Gastrocnemius medialis (tissue), 4 donors: ENCODE results near the gene PRRC2A.

Source experiments
- CTCF ChIP-seq, 5 experiments: fragments of 450-650 bp in 3 of 5; fragments of 200-600 bp in 2 of 5; sonication (generic) in 2 of 5; IDR thresholded peaks in 4 of 5; conservative IDR thresholded peaks in 1 of 5; 1 replicate in 4 of 5; 2 replicates in 1 of 5; pipeline ENCODE4 v1.5.1; 2016 to 2019; ENCODE audit warnings: antibody characterized with exemption in 5 of 5, mild to moderate bottlenecking in 3 of 5, moderate library complexity in 3 of 5
- POLR2A ChIP-seq, 2 donors: fragments of 450-650 bp; IDR thresholded peaks; one replicate each; pipeline ENCODE4 v1.6.1; 2017; ENCODE audit warnings: antibody characterized with exemption in 2 of 2, mild to moderate bottlenecking in 2 of 2, moderate library complexity in 2 of 2

GRCh38 chr6:31579119-31579505, 41.4 kb upstream of the PRRC2A start:
- TF ChIP-seq CTCF (IDR thresholded peaks at IDR 0.05 in 4 of 5, conservative IDR thresholded peaks at IDR 0.05 in 1 of 5) = no peak
- no peak for TF ChIP-seq POLR2A (IDR thresholded peaks at IDR 0.05)
